B cell (primary cell): ENCODE data around the gene RNF166.

Experiments
- CTCF ChIP-seq: fragments of 200-600 bp; IDR thresholded peaks from one replicate; pipeline ENCODE4 v1.8.0; 2022; ENCODE audit warnings: antibody characterized with exemption, mild to moderate bottlenecking
- EZH2 ChIP-seq: IDR thresholded peaks from 2 replicates; pipeline ENCODE4 v1.6.1; 2012; ENCODE audit warnings: borderline replicate concordance, low read depth, mild to moderate bottlenecking, moderate library complexity, low read length; ENCODE audit not compliant: insufficient read depth, poor library complexity, severe bottlenecking

GRCh38 chr16:88650749-88651275 is 55.4 kb downstream of the RNF166 start, which contains the start of gene CYBA:
- TF ChIP-seq CTCF (no peak), EZH2 (no peak)
